GM12891 (cell line): ENCODE measurements around the gene CELF5.
"Not testable (repeated sequence)": the region's sequence is repeated elsewhere in the genome, so short reads cannot be mapped to it uniquely, and the experiment has no call there.

Experiments
- POLR2A ChIP-seq: IDR thresholded peaks from 2 replicates; pipeline ENCODE4 v1.6.1; 2011; ENCODE audit warnings: low read depth, low read length, control low read depth
- POLR2AphosphoS5 ChIP-seq: IDR thresholded peaks from 2 replicates; pipeline ENCODE4 v1.6.1; 2011; ENCODE audit warnings: low read depth, low read length, control low read depth
- POU2F2 ChIP-seq: IDR thresholded peaks from 2 replicates; pipeline ENCODE4 v1.6.1; 2011; ENCODE audit warnings: low read depth, mild to moderate bottlenecking, control low read depth, low read length, moderate library complexity
- SPI1 ChIP-seq: IDR thresholded peaks from 2 replicates; pipeline ENCODE4 v1.6.1; 2011; ENCODE audit warnings: low read depth, low read length, control low read depth
- TAF1 ChIP-seq: IDR thresholded peaks from 2 replicates; pipeline ENCODE4 v1.6.1; 2011; ENCODE audit warnings: low read depth, low read length, control low read depth

DNA sequence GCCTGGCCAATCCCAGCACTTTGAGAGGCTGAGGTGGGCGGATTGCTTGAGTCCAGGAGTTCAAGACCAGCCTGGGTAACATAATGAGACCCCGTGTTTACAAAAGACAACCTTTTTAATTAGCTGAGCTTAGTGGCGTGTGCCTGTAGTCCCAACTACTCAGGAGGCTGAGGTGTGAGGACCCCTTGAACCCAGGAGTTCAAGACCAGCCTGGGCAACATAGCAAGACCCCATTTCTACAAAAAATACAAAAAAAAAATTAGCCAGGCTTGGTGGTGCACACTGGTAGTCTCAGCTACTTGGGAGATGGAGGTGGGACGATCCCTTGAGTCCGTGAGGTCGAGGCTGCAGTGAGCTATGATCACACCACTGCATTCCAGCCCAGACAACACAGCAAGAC lies 66.4 kb downstream of the CELF5 start:
- not testable (repeated sequence) for TF ChIP-seq POLR2A, POLR2AphosphoS5, SPI1, TAF1, POU2F2
